Kidney epithelial cell (primary cell): Measurements from ENCODE around the gene ANKRA2. TPM values are rescaled to one million over a fixed set of nuclear protein-coding genes. Genes with fewer than 3 reads are reported as not detected.

Source experiments
- DNase-seq: peaks from one replicate; pipeline ENCODE4 v3.0.0-alpha.2; 2010; ENCODE audit warnings: low read depth
- H3K27me3 ChIP-seq: 2 replicates; pipeline ENCODE4 v1.6.0; 2011; ENCODE audit warnings: low read length; ENCODE audit not compliant: control insufficient read depth, insufficient read depth
- H3K36me3 ChIP-seq: 2 replicates; pipeline ENCODE4 v1.5.1; 2011; ENCODE audit warnings: low read length; ENCODE audit not compliant: control insufficient read depth, insufficient read depth
- H3K4me3 ChIP-seq: 2 replicates; pipeline ENCODE4 v1.5.1; 2011; ENCODE audit warnings: low read depth, mild to moderate bottlenecking, control low read depth, low read length
- CTCF ChIP-seq: IDR thresholded peaks from 2 replicates; pipeline ENCODE4 v1.5.1; 2011; ENCODE audit warnings: mild to moderate bottlenecking, moderate library complexity, low read length, control low read depth, inconsistent platforms; ENCODE audit not compliant: insufficient read depth, poor library complexity, severe bottlenecking
- total RNA-seq: library from RNA; depleted of rRNA; stranded (reverse); fragments of >200 nt; gene quantifications from 2 replicates; pipeline ENCODE4 v1.2.3, GENCODE V29; 2015

ANKRA2 gene
- total RNA-seq, 1 donor from 2014 or later: 15.3 TPM

GRCh38 chr5:73534011-73534644 lies 31.3 kb downstream of the ANKRA2 start:
- no peak for DNase-seq
- no peak overlapping the region for H3K4me3 ChIP-seq
- H3K36me3 ChIP-seq: no peaks in the 10 kb centered on the region
- H3K27me3 ChIP-seq: no peaks in the 10 kb centered on the region
- no peak for TF ChIP-seq CTCF

GRCh38 chr5:73532195-73532594 lies 33.2 kb downstream of the ANKRA2 start:
- H3K36me3 ChIP-seq: no peaks in the 10 kb centered on the region
- H3K27me3 ChIP-seq: no peaks in the 10 kb centered on the region
- TF ChIP-seq CTCF: no peak
- no peak overlapping the region for H3K4me3 ChIP-seq
- DNase-seq: no peak

GRCh38 chr5:73531356-73531755 lies 34.1 kb downstream of the ANKRA2 start:
- TF ChIP-seq CTCF: no peak
- no peaks in the 10 kb centered on the region for H3K27me3 ChIP-seq
- no peak for DNase-seq
- no peak overlapping the region for H3K4me3 ChIP-seq
- no peaks in the 10 kb centered on the region for H3K36me3 ChIP-seq

- no peaks in the 10 kb centered on the region for H3K36me3 ChIP-seq
- H3K27me3 ChIP-seq: no peaks in the 10 kb centered on the region
- no peak for TF ChIP-seq CTCF
- DNase-seq: no peak
- no peak overlapping the region for H3K4me3 ChIP-seq
Observed at GRCh38 chr5:73529081-73529480, 36.4 kb downstream of the ANKRA2 start.

- no peak for TF ChIP-seq CTCF
- Histone ChIP-seq H3K36me3 (no peaks in the 10 kb centered on the region), H3K27me3 (no peaks in the 10 kb centered on the region), H3K4me3 (no peak overlapping the region)
- no peak for DNase-seq
Observed at GRCh38 chr5:73528248-73528647, 37.2 kb downstream of the ANKRA2 start.

- DNase-seq: no peak
- Histone ChIP-seq H3K27me3 (no peaks in the 10 kb centered on the region), H3K36me3 (no peaks in the 10 kb centered on the region), H3K4me3 (no peak overlapping the region)
- no peak for TF ChIP-seq CTCF
Observed at GRCh38 chr5:73525606-73526203, 39.7 kb downstream of the ANKRA2 start.
